Adipocyte (in vitro differentiated cells): Measurements from ENCODE around the gene DOCK2.
A peak's percentile ranks its signal among the peaks of the same experiment; 100 is the strongest.
"Not testable (repeated sequence)": the region's sequence is repeated elsewhere in the genome, so short reads cannot be mapped to it uniquely, and the experiment has no call there.

Experiments used
- DNase-seq: peaks from one replicate; pipeline ENCODE4 v3.0.0-alpha.2; 2015; ENCODE audit warnings: low read depth
- H3K27me3 ChIP-seq: replicated peaks from 2 replicates; pipeline ENCODE4 v1.7.0; 2013; ENCODE audit warnings: mild to moderate bottlenecking, low read length, moderate library complexity; ENCODE audit not compliant: control insufficient read depth, insufficient read depth
- H3K36me3 ChIP-seq: 2 replicates; pipeline ENCODE4 v1.7.0; 2013; ENCODE audit warnings: low read length, mild to moderate bottlenecking, moderate library complexity; ENCODE audit not compliant: control insufficient read depth, insufficient read depth, severe bottlenecking
- H3K4me1 ChIP-seq: 2 replicates; pipeline ENCODE4 v1.7.0; 2013; ENCODE audit warnings: mild to moderate bottlenecking, low read length, moderate library complexity; ENCODE audit not compliant: control insufficient read depth, insufficient read depth
- H3K4me3 ChIP-seq: 2 replicates; pipeline ENCODE4 v1.7.0; 2013; ENCODE audit warnings: mild to moderate bottlenecking, low read length, moderate library complexity
- H3K9ac ChIP-seq: 2 replicates; pipeline ENCODE4 v1.7.0; 2013; ENCODE audit warnings: mild to moderate bottlenecking, low read length, moderate library complexity
- H3K9me3 ChIP-seq: 2 replicates; pipeline ENCODE4 v1.7.0; 2013; ENCODE audit warnings: mild to moderate bottlenecking, low read length, moderate library complexity; ENCODE audit not compliant: control insufficient read depth

Gene DOCK2

DNA sequence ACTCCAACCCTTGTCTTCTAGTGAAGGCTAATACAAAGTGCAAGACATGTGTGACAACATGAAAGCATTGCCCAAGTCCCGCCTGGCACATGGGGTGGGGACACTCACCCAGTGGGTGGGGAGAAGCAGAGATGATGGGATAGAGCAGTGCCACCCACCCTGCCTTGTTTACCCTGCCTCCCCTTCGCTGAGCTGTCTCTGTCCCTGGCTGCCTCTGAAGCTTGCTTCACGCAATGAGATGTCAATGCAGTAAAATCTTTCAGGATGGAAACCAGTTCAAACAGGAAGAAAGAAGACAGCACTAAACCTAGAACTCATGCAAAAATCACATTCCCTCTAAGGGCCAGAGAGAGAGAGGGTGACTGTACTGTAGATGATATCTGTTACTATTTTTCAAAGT, 195.2 kb downstream of the DOCK2 start:
- no peaks in the 10 kb centered on the region for H3K36me3 ChIP-seq
- H3K27me3 ChIP-seq: no peaks in the 10 kb centered on the region
- no peak overlapping the region for H3K4me3 ChIP-seq
- H3K9ac ChIP-seq: no peak overlapping the region
- H3K4me1 ChIP-seq: peaks cover 8% of the 10 kb centered on the region
- DNase-seq: no peak
- H3K9me3 ChIP-seq: no peaks in the 10 kb centered on the region

DNA sequence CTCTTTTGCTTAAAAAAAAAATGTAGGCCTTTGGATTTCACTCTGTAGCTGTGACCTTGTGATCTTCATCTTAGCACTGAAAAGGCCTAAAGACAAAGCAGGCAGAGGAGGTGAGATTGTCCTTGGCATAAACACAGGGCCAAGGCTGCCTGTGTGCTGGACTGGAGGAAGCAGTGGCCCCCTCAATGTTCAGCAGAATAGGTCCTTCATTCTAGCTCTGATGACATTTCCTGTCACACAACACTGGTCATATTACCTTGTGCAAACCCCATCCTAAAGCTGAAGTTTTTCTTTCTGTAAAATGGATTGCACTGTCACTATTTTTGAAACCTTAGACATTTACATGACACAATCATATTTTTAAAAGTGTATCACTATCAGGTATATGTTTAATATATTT, 195.8 kb downstream of the DOCK2 start:
- no peak overlapping the region for H3K4me3 ChIP-seq
- no peaks in the 10 kb centered on the region for H3K9me3 ChIP-seq
- peaks cover 8% of the 10 kb centered on the region for H3K4me1 ChIP-seq
- H3K9ac ChIP-seq: no peak overlapping the region
- no peaks in the 10 kb centered on the region for H3K27me3 ChIP-seq
- no peak for DNase-seq
- H3K36me3 ChIP-seq: no peaks in the 10 kb centered on the region

DNA sequence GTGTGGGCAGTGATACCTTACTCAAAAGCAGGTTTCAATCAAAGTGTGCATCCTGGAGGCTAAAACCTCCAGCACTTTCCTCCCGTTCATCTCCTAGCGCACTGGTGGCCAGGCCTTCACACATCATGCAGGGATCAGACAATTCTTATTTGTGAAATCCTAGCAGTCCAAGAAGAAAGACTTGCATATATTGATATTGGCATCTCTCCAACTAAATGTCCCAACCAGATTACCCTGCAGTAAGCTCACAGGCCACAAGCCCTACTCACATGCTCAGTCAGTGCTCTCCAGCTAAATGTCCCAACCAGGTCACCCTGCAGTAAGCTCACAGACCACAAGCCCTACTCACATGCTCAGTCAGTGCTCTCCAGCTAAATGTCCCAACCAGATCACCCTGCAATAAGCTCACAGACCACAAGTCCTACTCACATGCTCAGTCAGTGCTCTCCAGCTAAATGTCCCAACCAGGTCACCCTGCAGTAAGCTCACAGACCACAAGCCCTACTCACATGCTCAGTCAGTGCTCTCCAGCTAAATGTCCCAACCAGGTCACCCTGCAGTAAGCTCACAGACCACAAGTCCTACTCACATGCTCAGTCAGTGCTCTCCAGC, 196.7 kb downstream of the DOCK2 start:
- not testable (repeated sequence) for H3K4me3 ChIP-seq, H3K4me1 ChIP-seq, H3K9me3 ChIP-seq, H3K27me3 ChIP-seq, H3K36me3 ChIP-seq, H3K9ac ChIP-seq
- DNase-seq: peak; percentile 65

DNA sequence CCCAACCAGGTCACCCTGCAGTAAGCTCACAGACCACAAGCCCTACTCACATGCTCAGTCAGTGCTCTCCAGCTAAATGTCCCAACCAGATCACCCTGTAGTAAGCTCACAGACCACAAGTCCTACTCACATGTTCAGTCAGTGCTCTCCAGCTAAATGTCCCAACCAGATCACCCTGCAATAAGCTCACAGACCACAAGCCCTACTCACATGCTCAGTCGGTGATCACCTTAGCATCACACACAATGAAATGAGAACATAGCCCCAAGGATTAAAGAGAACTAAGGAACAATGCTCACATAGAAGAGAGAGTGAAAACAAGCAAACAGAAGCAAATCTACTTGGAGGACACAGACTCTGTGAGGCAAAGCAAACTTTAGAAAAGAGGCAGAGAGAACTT, 197.5 kb downstream of the DOCK2 start:
- H3K9me3 ChIP-seq, H3K36me3 ChIP-seq, H3K4me3 ChIP-seq, H3K27me3 ChIP-seq, H3K9ac ChIP-seq, DNase-seq, H3K4me1 ChIP-seq: not testable (repeated sequence)

DNA sequence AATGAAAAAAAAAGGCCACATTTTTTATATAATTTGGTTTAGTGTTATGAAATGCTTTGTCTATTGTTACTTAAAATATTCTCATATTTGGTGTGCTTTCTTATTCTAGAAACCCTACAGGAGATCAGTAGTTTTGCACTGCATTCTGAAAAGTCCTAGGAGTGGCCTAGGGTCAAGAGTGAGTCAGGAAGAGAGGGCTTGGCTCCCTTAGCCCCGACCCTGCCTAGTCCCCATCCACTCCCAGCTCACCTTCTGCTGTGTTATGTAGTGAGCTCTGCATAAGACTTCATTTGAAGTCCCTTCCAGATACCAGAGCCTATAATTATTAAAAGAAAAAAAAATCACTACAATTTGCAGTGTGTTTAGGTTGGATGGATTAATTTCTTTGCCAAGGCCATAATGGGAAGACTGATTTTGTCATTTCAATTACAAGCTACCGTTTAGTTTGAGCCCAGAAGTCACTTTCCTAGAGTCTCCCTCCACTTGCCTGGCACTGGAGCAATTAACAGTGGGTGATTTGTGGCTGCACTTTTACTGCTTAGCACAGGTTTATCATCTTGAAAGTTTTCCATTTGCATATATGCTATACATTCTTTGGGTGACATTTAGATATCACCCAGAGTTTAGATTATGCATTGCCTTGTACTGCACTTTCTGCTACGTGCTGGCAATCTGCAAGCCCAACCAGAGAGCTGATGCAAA, 199.9 kb downstream of the DOCK2 start:
- Histone ChIP-seq H3K4me3 (no peak overlapping the region), H3K27me3 (no peaks in the 10 kb centered on the region), H3K4me1 (peaks cover 8% of the 10 kb centered on the region), H3K9ac (no peak overlapping the region), H3K9me3 (no peaks in the 10 kb centered on the region), H3K36me3 (no peaks in the 10 kb centered on the region)
- DNase-seq: no peak

DNA sequence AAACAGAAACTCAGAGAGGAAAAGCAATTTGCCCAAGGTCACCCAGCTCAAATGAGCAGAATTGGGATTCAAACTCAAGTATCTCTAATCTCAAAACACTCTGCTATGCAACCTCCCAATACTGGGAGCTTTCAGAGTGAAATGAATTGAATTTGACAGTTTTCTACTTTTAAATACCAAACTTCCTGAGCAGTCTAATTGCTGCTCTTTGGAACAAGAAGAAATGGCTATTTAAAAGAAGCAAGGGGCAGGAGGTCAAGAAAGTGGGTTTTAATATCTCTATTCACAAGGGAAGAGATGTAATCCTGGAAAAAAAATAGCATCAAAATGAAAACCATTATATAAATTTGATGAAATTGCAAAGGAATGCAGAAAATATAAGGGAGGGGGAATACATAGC, 200.6 kb downstream of the DOCK2 start:
- Histone ChIP-seq H3K9me3 (no peaks in the 10 kb centered on the region), H3K36me3 (no peaks in the 10 kb centered on the region), H3K4me1 (peaks cover 8% of the 10 kb centered on the region), H3K9ac (no peak overlapping the region), H3K27me3 (no peaks in the 10 kb centered on the region), H3K4me3 (no peak overlapping the region)
- DNase-seq: no peak

DNA sequence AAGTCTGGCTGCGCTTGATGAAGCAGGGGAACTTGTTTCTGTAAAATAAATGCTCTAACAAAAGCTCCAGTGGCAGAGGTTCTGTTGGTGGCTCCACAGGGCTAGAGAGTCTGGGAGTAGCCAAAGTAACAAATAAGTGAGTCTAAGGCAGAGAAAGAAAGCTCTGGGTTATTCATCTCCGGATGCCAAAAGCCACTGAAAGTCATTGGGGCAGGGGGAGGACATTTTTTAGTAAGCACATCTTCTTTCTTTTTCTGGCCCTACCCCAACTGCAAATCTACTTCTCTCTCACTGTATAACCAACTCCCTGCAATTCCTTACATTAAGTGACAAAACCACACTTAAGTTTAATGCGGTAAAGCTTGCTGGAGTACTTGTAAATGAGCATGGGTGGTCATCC, 201.6 kb downstream of the DOCK2 start:
- Histone ChIP-seq H3K4me3 (no peak overlapping the region), H3K36me3 (no peaks in the 10 kb centered on the region), H3K27me3 (no peaks in the 10 kb centered on the region), H3K9ac (no peak overlapping the region), H3K4me1 (peaks cover 6% of the 10 kb centered on the region), H3K9me3 (no peaks in the 10 kb centered on the region)
- no peak for DNase-seq

DNA sequence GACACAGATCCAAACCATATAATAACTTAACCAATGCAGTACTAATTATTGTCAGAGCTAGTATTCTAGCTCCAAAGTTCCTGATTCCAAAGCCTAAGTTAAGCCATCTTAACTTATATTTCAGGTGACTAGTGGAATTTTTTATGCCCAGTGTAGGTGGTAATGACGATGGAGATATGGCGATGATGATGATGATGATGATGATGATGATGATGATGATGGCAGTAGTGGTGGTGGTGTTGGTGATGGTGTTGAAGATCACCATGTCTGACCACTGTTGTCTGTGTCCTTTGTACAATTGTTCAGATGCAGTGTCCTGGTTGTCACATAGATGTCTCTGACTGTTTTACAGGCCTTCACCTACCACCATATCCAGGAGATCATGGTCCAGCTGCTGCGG, 203.3 kb downstream of the DOCK2 start:
- H3K9me3 ChIP-seq: no peaks in the 10 kb centered on the region
- H3K27me3 ChIP-seq: no peaks in the 10 kb centered on the region
- no peak overlapping the region for H3K4me3 ChIP-seq
- no peak overlapping the region for H3K9ac ChIP-seq
- H3K4me1 ChIP-seq: no peaks in the 10 kb centered on the region
- H3K36me3 ChIP-seq: no peaks in the 10 kb centered on the region
- DNase-seq: no peak

DNA sequence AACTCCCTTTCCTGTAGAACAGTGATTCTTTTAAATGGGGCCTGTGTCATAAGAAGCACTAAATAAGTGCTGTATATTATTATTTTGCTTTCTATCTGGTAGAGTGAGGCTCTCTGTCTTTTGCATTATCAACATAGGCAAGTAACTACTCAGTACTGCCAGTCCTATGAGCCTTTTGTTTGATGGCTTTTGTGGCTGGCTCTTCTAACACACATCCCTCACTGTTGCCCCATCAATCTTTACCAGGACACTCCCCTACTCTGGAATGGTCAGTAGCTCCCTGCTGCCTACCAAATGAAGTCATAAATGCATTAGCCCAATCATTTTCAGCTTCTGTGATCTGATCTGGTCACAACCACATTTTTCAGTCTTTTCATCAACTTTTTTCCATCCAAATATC, 205.6 kb downstream of the DOCK2 start:
- H3K27me3 ChIP-seq: no peaks in the 10 kb centered on the region
- no peaks in the 10 kb centered on the region for H3K4me1 ChIP-seq
- no peaks in the 10 kb centered on the region for H3K36me3 ChIP-seq
- no peak overlapping the region for H3K4me3 ChIP-seq
- DNase-seq: no peak
- no peaks in the 10 kb centered on the region for H3K9me3 ChIP-seq
- no peak overlapping the region for H3K9ac ChIP-seq

DNA sequence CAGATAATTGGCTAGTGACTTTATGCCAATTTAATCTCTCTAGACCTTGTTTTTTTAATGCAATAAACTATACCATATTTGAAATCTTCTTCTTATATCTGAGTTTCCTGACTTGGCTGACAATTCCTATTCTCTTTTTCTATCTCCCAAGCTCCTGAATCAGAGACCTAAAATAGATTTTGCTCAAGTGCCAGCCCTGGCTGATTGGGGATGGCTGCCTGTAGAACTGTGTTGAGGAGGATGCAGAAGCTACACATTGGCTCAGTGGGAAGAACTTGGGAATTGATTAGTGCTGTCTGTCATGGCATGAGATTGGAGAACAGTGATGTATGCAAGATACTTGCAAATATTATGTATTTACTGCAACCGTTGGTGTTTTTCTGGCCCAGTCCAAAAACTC, 210.4 kb downstream of the DOCK2 start:
- Histone ChIP-seq H3K4me1 (no peaks in the 10 kb centered on the region), H3K36me3 (no peaks in the 10 kb centered on the region), H3K27me3 (no peaks in the 10 kb centered on the region), H3K4me3 (no peak overlapping the region), H3K9ac (no peak overlapping the region), H3K9me3 (peaks cover 15% of the 10 kb centered on the region)
- DNase-seq: no peak

DNA sequence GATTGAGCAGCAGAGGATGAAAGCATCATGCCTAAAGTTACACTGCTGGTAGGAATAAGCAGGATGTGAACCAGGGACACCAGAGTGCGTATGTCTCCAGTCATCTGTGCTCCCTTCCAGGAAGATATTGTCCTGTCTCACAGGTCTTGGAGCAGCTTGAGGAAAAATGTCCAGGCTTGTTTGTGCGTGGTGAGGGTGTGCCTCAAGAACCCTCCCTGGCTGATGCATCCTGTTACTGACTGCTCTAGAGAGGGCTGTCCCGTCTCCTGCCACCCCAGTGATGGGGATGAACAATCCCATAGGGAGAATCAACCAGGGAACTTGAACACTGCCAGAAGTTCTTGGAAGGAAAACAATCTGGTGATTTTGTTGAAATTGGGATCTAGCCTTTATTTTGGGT, 211.2 kb downstream of the DOCK2 start:
- Histone ChIP-seq H3K4me3 (no peak overlapping the region), H3K9ac (no peak overlapping the region), H3K27me3 (no peaks in the 10 kb centered on the region), H3K36me3 (no peaks in the 10 kb centered on the region), H3K9me3 (peaks cover 15% of the 10 kb centered on the region), H3K4me1 (no peaks in the 10 kb centered on the region)
- no peak for DNase-seq

DNA sequence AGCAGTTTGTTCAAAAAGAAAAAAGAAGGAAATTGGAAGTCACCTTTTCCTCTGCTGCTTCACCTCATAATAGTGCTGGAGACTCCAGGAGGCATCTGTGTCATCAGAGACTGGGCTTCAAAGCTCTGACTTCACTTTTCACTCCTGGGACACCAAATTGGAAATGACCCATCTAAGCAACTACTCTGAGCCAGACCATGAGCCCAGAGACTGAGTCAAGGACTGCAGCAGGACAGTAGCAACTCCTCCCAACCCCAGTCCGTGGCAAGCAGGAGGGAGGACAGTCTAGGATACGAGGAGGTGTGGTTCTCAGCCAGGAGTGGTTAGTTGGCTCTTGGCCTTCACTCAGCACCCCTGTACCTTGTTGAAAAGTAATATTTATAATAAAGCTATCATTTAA, 211.7 kb downstream of the DOCK2 start:
- H3K9ac ChIP-seq: no peak overlapping the region
- H3K4me3 ChIP-seq: no peak overlapping the region
- H3K27me3 ChIP-seq: no peaks in the 10 kb centered on the region
- peaks cover 15% of the 10 kb centered on the region for H3K9me3 ChIP-seq
- H3K36me3 ChIP-seq: no peaks in the 10 kb centered on the region
- no peak for DNase-seq
- no peaks in the 10 kb centered on the region for H3K4me1 ChIP-seq
